Ascending aorta (tissue), 2 donors: ENCODE results near the gene DMRTA1. TPM values are rescaled to one million over a fixed set of nuclear protein-coding genes. Genes with fewer than 3 reads are reported as not detected.

Source experiments
- DNase-seq, 2 donors: peaks; one replicate each; pipeline ENCODE4 v3.0.0-alpha.2; 2019; ENCODE audit warnings: low spot score in 2 of 2
- H3K27ac ChIP-seq, 2 donors: fragments of 200-600 bp; sonication (generic); one replicate each; pipeline ENCODE4 v1.5.1; 2016 to 2017; ENCODE audit warnings: mild to moderate bottlenecking in 1 of 2
- H3K27me3 ChIP-seq: fragments of 200-600 bp; sonication (generic); one replicate; pipeline ENCODE4 v1.5.1; 2017
- H3K36me3 ChIP-seq, 2 donors: fragments of 200-600 bp; sonication (generic); one replicate each; pipeline ENCODE4 v1.5.1; 2016
- H3K4me1 ChIP-seq, 2 donors: fragments of 200-600 bp; sonication (generic); one replicate each; pipeline ENCODE4 v1.5.1; 2016 to 2017; ENCODE audit warnings: mild to moderate bottlenecking in 1 of 2
- H3K4me3 ChIP-seq, 2 donors: fragments of 200-600 bp; sonication (generic); one replicate each; pipeline ENCODE4 v1.5.1; 2016 to 2017; ENCODE audit warnings: mild to moderate bottlenecking in 1 of 2
- H3K9me3 ChIP-seq, 2 donors: fragments of 200-600 bp; sonication (generic); one replicate each; pipeline ENCODE4 v1.5.1; 2016
- intact Hi-C: fragments of 100-400 bp; cut with DNase I; formaldehyde crosslinking; loops from one replicate; pipeline ENCODE4 v1.15.1; 2023
- total RNA-seq: library from RNA; depleted of rRNA; stranded (reverse); fragments of >200 nt; gene quantifications from one replicate; pipeline ENCODE4 v1.1.0, GENCODE V29; 2016
- TF ChIP-seq, protein P1 (sequence below), 3 experiments: fragments of 200-600 bp in 2 of 3; fragments of 450-650 bp in 1 of 3; sonication (generic) in 2 of 3; IDR thresholded peaks; one replicate each; pipeline ENCODE4 v1.5.1; 2016 to 2019; ENCODE audit warnings: antibody characterized with exemption in 3 of 3, mild to moderate bottlenecking in 1 of 3, moderate library complexity in 1 of 3

DMRTA1 gene, protein sequence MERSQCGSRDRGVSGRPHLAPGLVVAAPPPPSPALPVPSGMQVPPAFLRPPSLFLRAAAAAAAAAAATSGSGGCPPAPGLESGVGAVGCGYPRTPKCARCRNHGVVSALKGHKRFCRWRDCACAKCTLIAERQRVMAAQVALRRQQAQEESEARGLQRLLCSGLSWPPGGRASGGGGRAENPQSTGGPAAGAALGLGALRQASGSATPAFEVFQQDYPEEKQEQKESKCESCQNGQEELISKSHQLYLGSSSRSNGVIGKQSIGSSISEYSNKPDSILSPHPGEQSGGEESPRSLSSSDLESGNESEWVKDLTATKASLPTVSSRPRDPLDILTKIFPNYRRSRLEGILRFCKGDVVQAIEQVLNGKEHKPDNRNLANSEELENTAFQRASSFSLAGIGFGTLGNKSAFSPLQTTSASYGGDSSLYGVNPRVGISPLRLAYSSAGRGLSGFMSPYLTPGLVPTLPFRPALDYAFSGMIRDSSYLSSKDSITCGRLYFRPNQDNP
- not detected for total RNA-seq

DNA sequence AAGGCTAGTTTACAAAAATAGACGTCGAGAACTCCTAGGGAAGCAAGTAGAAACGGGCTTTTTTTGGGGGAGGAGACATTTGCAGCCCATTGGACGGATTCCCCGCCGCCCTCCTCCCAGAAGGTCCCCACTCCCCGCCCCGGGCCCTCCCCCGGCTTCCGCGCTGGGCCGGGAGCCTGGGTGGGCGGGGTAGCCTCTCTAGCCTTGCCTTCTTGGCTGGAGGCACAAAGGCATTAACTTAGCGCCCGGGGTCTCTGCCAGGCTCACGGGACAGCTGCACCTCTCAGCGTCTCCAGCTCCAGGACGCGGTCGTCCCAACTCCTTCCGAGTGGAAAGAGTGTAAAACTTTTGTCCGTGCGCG lies at the start of gene DMRTA1:
DMRTA1 (plus strand) TSS at position 236 of the 361 bp plus-strand sequence. CDS start 242 bp downstream, outside the sequence.
- intact Hi-C loops = loop anchor here (5.0 kb wide), 1 partner anchor 644 kb away; the partner anchor contains the start of gene MTAP
- peaks cover 3 to 4% of the 10 kb centered on the region in 2 donors for H3K4me1 ChIP-seq
- TF ChIP-seq, protein P1, sequence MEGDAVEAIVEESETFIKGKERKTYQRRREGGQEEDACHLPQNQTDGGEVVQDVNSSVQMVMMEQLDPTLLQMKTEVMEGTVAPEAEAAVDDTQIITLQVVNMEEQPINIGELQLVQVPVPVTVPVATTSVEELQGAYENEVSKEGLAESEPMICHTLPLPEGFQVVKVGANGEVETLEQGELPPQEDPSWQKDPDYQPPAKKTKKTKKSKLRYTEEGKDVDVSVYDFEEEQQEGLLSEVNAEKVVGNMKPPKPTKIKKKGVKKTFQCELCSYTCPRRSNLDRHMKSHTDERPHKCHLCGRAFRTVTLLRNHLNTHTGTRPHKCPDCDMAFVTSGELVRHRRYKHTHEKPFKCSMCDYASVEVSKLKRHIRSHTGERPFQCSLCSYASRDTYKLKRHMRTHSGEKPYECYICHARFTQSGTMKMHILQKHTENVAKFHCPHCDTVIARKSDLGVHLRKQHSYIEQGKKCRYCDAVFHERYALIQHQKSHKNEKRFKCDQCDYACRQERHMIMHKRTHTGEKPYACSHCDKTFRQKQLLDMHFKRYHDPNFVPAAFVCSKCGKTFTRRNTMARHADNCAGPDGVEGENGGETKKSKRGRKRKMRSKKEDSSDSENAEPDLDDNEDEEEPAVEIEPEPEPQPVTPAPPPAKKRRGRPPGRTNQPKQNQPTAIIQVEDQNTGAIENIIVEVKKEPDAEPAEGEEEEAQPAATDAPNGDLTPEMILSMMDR (IDR thresholded peaks at IDR 0.05) = no peak
- H3K27ac ChIP-seq = peak within 1 kb of the TSS; percentile 71 to 89
- H3K36me3 ChIP-seq = no peaks in the 10 kb centered on the region
- peaks cover 4% of the 10 kb centered on the region for H3K27me3 ChIP-seq
- H3K9me3 ChIP-seq = no peaks in the 10 kb centered on the region
- peak within 1 kb of the TSS; percentile 88 to 98 for H3K4me3 ChIP-seq
- peak; percentile 21 to 84 for DNase-seq

DNA sequence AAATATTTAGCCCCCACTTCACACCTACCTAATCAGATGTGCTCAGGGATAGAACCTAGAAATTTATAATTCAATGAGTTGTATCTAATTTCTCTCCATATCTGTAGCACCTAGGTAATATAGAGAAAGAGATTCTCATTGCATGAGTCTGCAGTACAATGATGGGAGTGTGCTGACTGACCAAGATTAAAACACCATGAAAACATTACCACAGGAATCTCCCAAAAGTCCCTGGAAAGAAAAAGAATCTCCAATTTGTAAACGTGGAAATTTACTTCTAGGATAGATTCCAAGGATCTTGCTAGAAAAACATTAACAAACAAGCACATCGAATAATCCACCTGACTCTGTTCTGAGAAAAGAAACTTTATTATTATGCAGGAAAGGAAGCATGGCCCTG lies 45.0 kb upstream of the DMRTA1 start:
- intact Hi-C loops = no loop called here
- H3K4me3 ChIP-seq = no peak overlapping the region

DNA sequence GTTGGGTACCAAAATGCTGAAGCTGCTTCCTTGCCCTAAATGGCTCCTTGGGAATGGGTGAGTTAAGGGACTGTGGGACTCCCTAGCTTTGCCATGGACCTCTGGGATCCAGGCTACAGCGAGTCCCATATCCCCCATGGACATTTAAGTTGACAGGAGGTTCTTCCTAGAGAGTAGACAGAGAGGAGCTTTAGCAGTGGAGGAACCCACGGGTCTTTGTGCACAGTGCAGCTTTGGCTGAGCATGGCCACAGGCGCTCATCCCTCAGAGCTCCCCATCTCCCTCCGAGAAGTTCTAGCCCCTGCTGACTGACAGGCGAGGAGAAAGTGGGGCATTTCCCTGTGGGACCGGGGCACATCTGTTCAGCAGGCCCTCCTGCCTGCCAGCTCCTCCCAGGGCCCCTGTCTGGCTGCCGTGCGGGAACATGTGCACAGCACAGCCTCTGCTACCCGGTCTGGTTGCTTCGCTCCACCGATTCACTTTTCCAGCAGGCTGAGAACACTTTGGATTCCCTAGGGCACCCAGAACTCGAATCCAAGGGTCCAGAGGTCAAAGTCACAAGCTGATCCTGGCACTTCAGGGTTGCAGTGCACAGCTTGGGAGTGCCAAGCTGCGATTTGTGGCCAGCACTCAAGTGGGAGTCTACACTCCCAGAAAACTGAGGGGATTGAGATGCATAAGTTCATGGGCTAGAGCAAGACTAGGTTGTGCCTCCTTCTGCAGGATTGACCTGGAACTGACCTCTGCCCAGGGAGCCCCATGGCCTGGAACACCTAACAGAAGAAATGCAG lies 40.6 kb upstream of the DMRTA1 start:
- Histone ChIP-seq H3K27me3 (no peaks in the 10 kb centered on the region), H3K4me3 (no peak overlapping the region), H3K9me3 (peaks cover 0 to 5% of the 10 kb centered on the region in 2 donors), H3K4me1 (no peaks in the 10 kb centered on the region), H3K27ac (no peak overlapping the region), H3K36me3 (no peaks in the 10 kb centered on the region)
- TF ChIP-seq, protein P1 (IDR thresholded peaks at IDR 0.05) = no peak
- intact Hi-C loops = no loop called here
- no peak for DNase-seq

More for the DNA sequence above, 45.0 kb upstream of the DMRTA1 start:
- no peaks in the 10 kb centered on the region for H3K4me1 ChIP-seq
- no peaks in the 10 kb centered on the region for H3K27me3 ChIP-seq
- TF ChIP-seq, protein P1 (IDR thresholded peaks at IDR 0.05) = no peak
- no peaks in the 10 kb centered on the region for H3K9me3 ChIP-seq
- H3K36me3 ChIP-seq = no peaks in the 10 kb centered on the region
- no peak for DNase-seq
- no peak overlapping the region for H3K27ac ChIP-seq

DNA sequence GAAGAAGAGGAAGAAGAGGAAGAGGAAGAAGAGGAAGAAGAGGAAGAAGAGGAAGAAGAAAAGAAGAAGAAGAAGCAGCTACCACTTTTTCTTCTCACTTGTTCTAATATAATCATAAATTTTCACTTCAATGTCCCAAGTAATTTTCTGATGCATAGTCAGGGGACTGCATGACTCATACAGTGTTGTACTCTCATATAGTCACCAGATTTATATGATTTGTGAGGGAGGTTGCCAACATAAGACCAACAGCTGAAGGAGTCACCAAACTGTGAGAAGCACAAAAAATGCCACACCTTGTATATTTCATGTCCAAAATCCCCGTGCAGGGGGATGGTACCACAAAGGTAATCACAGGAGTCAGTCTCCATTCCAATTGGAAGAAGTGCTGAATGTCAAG lies 32.7 kb upstream of the DMRTA1 start:
- intact Hi-C loops = no loop called here
- no peak overlapping the region for H3K4me3 ChIP-seq
- H3K36me3 ChIP-seq = no peaks in the 10 kb centered on the region
- DNase-seq = no peak
- H3K4me1 ChIP-seq = no peaks in the 10 kb centered on the region
- H3K27ac ChIP-seq = no peak overlapping the region
- no peaks in the 10 kb centered on the region for H3K27me3 ChIP-seq
- H3K9me3 ChIP-seq = no peaks in the 10 kb centered on the region
- TF ChIP-seq, protein P1 (IDR thresholded peaks at IDR 0.05) = no peak

DNA sequence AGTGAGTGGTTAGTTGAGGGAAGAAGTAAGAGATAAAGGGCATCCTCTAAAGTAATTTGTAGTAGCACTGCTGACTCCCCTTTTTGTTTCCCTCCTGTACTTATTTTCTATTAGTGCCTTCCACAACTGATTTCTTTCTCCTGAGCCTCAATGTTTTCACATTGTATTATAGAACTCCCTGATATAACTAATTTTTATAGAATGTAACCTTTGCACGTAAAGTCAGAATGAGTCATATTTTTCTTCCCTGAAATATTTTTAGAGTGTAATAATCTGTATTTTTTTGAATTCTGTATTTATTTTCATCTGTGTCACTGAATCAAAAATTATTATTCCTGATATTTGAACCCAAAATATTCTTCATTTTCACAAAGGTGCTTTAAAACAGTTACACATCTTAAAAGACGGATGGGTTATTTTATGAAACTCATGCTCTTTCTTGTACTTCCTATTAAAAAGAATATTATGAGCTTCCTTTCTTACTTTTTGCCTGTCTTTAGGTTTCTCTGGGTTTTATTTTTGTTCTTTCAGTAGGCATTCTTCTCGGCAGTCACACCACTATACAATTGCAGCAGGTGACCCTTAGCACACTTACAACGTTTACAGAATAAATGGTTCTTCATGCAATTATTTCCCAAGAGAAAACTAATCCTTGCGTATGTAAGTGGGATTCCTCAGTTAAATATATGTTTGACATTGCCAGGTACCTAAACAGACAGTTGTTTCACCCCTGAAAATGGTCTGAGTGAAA lies 30.5 kb upstream of the DMRTA1 start:
- no peak for DNase-seq
- Histone ChIP-seq H3K4me3 (no peak overlapping the region), H3K27me3 (no peaks in the 10 kb centered on the region), H3K36me3 (no peaks in the 10 kb centered on the region), H3K9me3 (no peaks in the 10 kb centered on the region), H3K27ac (no peak overlapping the region), H3K4me1 (no peaks in the 10 kb centered on the region)
- TF ChIP-seq, protein P1 (IDR thresholded peaks at IDR 0.05) = no peak
- intact Hi-C loops = no loop called here
